Measurements from ENCODE around the gene ZMIZ1. TPM values are rescaled to one million over a fixed set of nuclear protein-coding genes. Genes with fewer than 3 reads are reported as not detected.

ZMIZ1 gene
- total RNA-seq, 4 donors from 2014 or later, result 22.7 to 37.5 (median 31.7) TPM

DNA sequence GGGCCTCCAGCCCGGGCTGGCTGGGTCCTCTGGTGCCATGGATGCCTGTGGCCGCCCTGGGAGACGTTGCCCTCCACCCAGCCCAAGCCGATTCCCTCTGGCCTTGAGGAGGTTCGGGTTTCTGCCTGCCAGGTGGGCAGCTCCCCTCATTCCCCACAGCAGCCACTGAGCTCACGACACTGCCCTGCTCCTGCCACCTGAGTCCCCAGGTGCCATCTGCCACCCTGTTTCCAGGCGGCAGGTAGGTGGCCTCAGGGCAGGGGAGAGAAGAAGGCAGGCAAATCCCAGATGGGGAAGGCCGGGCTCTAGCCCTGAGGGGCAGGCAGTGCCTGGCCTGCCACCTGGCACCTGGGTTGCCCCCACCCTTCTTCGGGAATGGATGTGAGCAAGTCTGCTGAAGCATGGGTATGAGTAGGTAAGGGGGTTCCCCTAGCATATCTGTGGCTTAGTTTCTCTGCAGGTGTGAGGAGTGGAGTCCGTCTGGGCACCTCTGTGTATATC is 186.3 kb downstream of the ZMIZ1 start:
- H3K9me3 ChIP-seq, result no peaks in the 10 kb centered on the region
- intact Hi-C loops (cut with DNase I; ENCODE audit: low total_unique reads) (no loop called here), in situ Hi-C loops (cut with MboI; ENCODE audit: low sequenced_read_pairs in 4 of 4) (no loop called here)
- H3K27me3 ChIP-seq, result no peaks in the 10 kb centered on the region
- no peak overlapping the region for H3K27ac ChIP-seq
- TF ChIP-seq, protein P1, sequence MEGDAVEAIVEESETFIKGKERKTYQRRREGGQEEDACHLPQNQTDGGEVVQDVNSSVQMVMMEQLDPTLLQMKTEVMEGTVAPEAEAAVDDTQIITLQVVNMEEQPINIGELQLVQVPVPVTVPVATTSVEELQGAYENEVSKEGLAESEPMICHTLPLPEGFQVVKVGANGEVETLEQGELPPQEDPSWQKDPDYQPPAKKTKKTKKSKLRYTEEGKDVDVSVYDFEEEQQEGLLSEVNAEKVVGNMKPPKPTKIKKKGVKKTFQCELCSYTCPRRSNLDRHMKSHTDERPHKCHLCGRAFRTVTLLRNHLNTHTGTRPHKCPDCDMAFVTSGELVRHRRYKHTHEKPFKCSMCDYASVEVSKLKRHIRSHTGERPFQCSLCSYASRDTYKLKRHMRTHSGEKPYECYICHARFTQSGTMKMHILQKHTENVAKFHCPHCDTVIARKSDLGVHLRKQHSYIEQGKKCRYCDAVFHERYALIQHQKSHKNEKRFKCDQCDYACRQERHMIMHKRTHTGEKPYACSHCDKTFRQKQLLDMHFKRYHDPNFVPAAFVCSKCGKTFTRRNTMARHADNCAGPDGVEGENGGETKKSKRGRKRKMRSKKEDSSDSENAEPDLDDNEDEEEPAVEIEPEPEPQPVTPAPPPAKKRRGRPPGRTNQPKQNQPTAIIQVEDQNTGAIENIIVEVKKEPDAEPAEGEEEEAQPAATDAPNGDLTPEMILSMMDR (IDR thresholded peaks at IDR 0.05 in 4 of 5, conservative IDR thresholded peaks at IDR 0.05 in 1 of 5), result no peak
- TF ChIP-seq POLR2A (IDR thresholded peaks at IDR 0.05), result no peak
- H3K4me1 ChIP-seq, result peaks cover 14 to 28% of the 10 kb centered on the region in 2 donors
- H3K4me3 ChIP-seq, result no peak overlapping the region
- H3K36me3 ChIP-seq, result no peaks in the 10 kb centered on the region
- DNase-seq (no peak), ATAC-seq (no peak)

DNA sequence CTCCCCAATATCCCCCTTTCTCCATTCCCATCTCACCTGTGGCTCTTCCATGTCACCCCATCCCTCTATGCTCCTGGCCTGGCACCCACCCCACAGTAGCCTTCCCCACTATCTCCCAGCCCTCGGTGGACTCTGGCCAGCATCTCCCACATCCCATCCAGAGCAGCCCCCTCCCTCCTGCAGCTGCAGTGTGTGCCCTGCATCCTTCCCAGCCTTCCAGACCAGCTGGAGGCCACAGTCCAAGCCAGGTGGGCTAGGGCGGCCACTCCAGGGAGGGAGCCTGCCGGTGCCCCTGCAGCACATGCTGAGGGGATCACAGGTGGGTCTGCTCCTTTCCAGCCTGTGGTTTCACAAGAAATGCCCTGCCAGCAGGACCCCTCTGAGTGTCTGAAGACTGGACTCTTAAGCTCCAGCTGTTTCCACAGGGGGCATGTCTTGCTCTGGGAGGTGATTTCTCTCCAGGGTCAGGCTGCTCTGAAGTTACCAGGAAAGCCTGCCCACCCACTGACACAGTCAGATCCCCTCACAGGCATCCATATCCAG is 187.6 kb downstream of the ZMIZ1 start:
- no peak for ATAC-seq
- Histone ChIP-seq H3K27me3 (no peaks in the 10 kb centered on the region), H3K4me3 (no peak overlapping the region), H3K4me1 (peaks cover 17 to 34% of the 10 kb centered on the region in 2 donors), H3K36me3 (no peaks in the 10 kb centered on the region), H3K9me3 (no peaks in the 10 kb centered on the region), H3K27ac (no peak overlapping the region)
- DNase-seq, result no peak
- TF ChIP-seq, protein P1 (IDR thresholded peaks at IDR 0.05 in 4 of 5, conservative IDR thresholded peaks at IDR 0.05 in 1 of 5), result no peak
- no peak for TF ChIP-seq POLR2A (IDR thresholded peaks at IDR 0.05)
- in situ Hi-C loops (cut with MboI; ENCODE audit: low sequenced_read_pairs in 4 of 4) (no loop called here), intact Hi-C loops (cut with DNase I; ENCODE audit: low total_unique reads) (no loop called here)

DNA sequence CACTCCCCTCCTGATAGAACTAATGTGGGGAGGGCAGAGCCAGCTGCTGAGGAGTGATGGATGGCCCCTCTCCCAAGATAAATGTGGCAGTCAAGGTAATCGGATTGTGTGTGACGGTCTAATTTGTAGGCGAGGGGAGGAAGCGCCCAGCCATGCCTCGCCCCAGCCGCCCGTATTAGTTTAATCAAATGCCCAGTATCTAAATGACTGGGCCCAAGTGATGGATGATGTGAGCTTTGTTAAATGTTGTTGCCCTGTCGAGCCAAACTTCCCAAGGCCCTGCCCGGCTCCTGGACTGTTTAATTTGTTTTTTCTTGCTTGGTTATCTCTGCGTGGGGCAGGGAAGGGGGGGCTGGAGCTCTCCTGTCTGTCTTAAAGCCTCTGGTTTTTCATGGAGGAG is 190.1 kb downstream of the ZMIZ1 start:
- in situ Hi-C loops (cut with MboI; ENCODE audit: low sequenced_read_pairs in 4 of 4), result no loop called here
- H3K4me1 ChIP-seq, result peaks cover 17 to 30% of the 10 kb centered on the region in 2 donors
- DNase-seq, result no peak
- H3K27me3 ChIP-seq, result no peaks in the 10 kb centered on the region
- H3K27ac ChIP-seq, result no peak overlapping the region
- H3K36me3 ChIP-seq, result no peaks in the 10 kb centered on the region
- ATAC-seq, result no peak
- no peaks in the 10 kb centered on the region for H3K9me3 ChIP-seq
- TF ChIP-seq POLR2A (IDR thresholded peaks at IDR 0.05), result no peak
- TF ChIP-seq, protein P1 (IDR thresholded peaks at IDR 0.05 in 4 of 5, conservative IDR thresholded peaks at IDR 0.05 in 1 of 5), result no peak
- intact Hi-C loops (cut with DNase I; ENCODE audit: low total_unique reads), result no loop called here
- no peak overlapping the region for H3K4me3 ChIP-seq

DNA sequence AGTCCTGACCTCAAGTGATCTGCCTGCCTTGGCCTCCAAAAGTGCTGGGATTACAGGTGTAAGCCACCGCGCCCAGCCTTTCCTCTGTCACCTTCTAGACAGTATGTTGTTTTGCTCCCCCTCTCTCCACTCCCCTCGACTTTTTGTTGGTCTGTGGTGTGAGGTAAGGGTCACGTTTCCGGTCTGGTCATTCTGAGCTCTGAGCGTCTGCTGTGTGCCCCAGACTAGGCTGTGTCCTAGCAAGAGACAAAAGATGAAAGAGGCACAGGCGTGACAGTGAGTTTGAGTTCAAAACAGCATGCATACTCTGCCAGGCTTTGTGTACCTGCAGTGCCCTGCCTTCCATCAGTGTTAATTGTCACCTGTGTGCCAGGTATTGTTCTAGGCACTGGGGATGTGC is 191.1 kb downstream of the ZMIZ1 start:
- in situ Hi-C loops (cut with MboI; ENCODE audit: low sequenced_read_pairs in 4 of 4) (no loop called here), intact Hi-C loops (cut with DNase I; ENCODE audit: low total_unique reads) (no loop called here)
- Histone ChIP-seq H3K27ac (no peak overlapping the region), H3K27me3 (no peaks in the 10 kb centered on the region), H3K9me3 (no peaks in the 10 kb centered on the region), H3K4me3 (no peak overlapping the region), H3K4me1 (peaks cover 21 to 29% of the 10 kb centered on the region in 2 donors), H3K36me3 (no peaks in the 10 kb centered on the region)
- no peak for DNase-seq
- TF ChIP-seq, protein P1 (IDR thresholded peaks at IDR 0.05 in 4 of 5, conservative IDR thresholded peaks at IDR 0.05 in 1 of 5), result no peak
- ATAC-seq, result no peak

Measured in gastrocnemius medialis (tissue), 4 donors.